Measurements from ENCODE around the gene ADAMTSL3.

DNA sequence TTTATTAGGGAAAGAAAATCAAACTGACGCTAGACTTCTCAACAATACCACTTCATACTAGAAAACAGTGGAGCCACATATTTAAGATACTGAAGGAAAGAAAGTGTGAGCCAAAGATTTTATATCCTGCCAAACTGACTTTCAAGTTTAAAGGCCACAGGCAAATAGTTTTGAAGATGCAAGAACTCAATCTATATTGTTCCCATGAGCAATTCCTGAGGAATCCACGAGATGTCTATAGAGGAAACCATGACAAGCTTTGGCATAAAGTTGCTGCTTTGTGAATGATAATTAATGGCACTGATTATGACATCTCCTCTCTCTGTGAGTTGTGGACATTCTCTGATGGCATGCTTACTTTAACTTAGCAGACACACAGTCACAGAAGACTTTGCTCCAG, 305.6 kb downstream of the ADAMTSL3 start:
- TF ChIP-seq CTCF (IDR thresholded peaks at IDR 0.05): no peak
- TF ChIP-seq POLR2A (IDR thresholded peaks at IDR 0.05): no peak
- TF ChIP-seq EP300 (IDR thresholded peaks at IDR 0.05; ENCODE audit: low read depth): no peak
- no peak for TF ChIP-seq POLR2AphosphoS5 (IDR thresholded peaks at IDR 0.05)

Data from transverse colon (tissue), 4 donors.